Stimulated activated CD4-positive, alpha-beta T cell treated with anti-CD3 and anti-CD28 coated beads, TNF-alpha, amount 100 ng/mL, for 48 hours (primary cell): ENCODE data around the gene SETD7.

Experiments
- DNase-seq, 3 donors: peaks; one replicate each; pipeline ENCODE4 v3.0.0-alpha.2; 2020; ENCODE audit warnings: low read depth in 3 of 3

Gene SETD7

GRCh38 chr4:139550724-139551429 is 5.1 kb downstream of the SETD7 start:
- DNase-seq, result no peak

GRCh38 chr4:139547979-139548378 is 8.0 kb downstream of the SETD7 start:
- no peak for DNase-seq

GRCh38 chr4:139540632-139541031 is 15.4 kb downstream of the SETD7 start:
- no peak for DNase-seq

- no peak for DNase-seq
Observed at GRCh38 chr4:139540161-139540560, 15.9 kb downstream of the SETD7 start.

GRCh38 chr4:139537292-139537691 is 18.7 kb downstream of the SETD7 start:
- DNase-seq, result no peak

GRCh38 chr4:139535871-139536234 is 20.2 kb downstream of the SETD7 start:
- no peak for DNase-seq

GRCh38 chr4:139535228-139535870 is 20.7 kb downstream of the SETD7 start:
- DNase-seq, result no peak

GRCh38 chr4:139534287-139534950 is 21.6 kb downstream of the SETD7 start:
- no peak for DNase-seq

- DNase-seq, result no peak
Observed at GRCh38 chr4:139533511-139533910, 22.5 kb downstream of the SETD7 start.

GRCh38 chr4:139532947-139533346 is 23.1 kb downstream of the SETD7 start:
- DNase-seq, result no peak

- peak; percentile 3 to 38 (median 34) for DNase-seq
Observed at GRCh38 chr4:139530833-139531427, 25.1 kb downstream of the SETD7 start.

- no peak for DNase-seq
Observed at GRCh38 chr4:139528377-139529005, 27.5 kb downstream of the SETD7 start.

GRCh38 chr4:139526928-139527327 is 29.1 kb downstream of the SETD7 start:
- DNase-seq, result no peak

- DNase-seq, result no peak
Observed at GRCh38 chr4:139525414-139525813, 30.6 kb downstream of the SETD7 start.

GRCh38 chr4:139524062-139524631 is 31.9 kb downstream of the SETD7 start:
- DNase-seq, result no peak

GRCh38 chr4:139523076-139523475 is 32.9 kb downstream of the SETD7 start:
- DNase-seq, result no peak

- no peak for DNase-seq
Observed at GRCh38 chr4:139522457-139522856, 33.6 kb downstream of the SETD7 start.

- no peak for DNase-seq
Observed at GRCh38 chr4:139521754-139522401, 34.1 kb downstream of the SETD7 start.

GRCh38 chr4:139515531-139515958 is 40.5 kb downstream of the SETD7 start:
- no peak for DNase-seq

GRCh38 chr4:139514382-139515059 is 41.5 kb downstream of the SETD7 start:
- no peak for DNase-seq

GRCh38 chr4:139511320-139511719 is 44.7 kb downstream of the SETD7 start:
- no peak for DNase-seq
